GM21447 (cell line): ENCODE results near the gene ADCY1.
"Not testable (repeated sequence)": the region's sequence is repeated elsewhere in the genome, so short reads cannot be mapped to it uniquely, and the experiment has no call there.

Source experiments
- ATAC-seq: cut with Tn5 transposase; IDR thresholded peaks from one replicate; pipeline ENCODE4 v1.9.1; 2021; ENCODE audit not compliant: unreplicated experiment

Gene ADCY1

GRCh38 chr7:45726883-45727282 lies 152.7 kb downstream of the ADCY1 start:
- no peak for ATAC-seq

- ATAC-seq, result not testable (repeated sequence)
These were observed 157.7 kb downstream of the ADCY1 start for GRCh38 chr7:45731692-45732443.

DNA sequence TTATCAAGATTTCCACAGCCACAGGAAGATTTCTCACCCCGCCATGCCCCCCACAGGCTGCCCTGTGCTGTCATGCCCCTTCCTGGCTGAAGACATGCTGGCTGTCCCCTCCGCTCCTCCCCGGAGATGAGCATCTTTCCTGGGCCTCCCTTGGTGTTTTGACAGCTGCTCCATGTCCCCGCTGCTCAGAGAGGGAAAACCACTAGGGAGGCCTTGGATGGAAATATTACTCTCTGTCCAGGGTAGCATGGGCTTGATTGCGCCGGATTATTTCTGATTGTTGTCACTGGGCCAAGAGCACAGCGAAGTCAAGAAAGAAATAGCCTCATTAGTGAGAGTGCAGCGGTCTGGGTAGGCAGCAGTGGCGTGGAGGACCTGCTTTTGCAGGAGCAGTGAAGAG lies 164.8 kb downstream of the ADCY1 start:
- ATAC-seq, result not testable (repeated sequence)

- not testable (repeated sequence) for ATAC-seq
These were observed 166.4 kb downstream of the ADCY1 start for GRCh38 chr7:45740573-45740972.

GRCh38 chr7:45748976-45749375 lies 174.8 kb downstream of the ADCY1 start:
- not testable (repeated sequence) for ATAC-seq

GRCh38 chr7:45751352-45751751 lies 177.2 kb downstream of the ADCY1 start:
- ATAC-seq, result not testable (repeated sequence)

- not testable (repeated sequence) for ATAC-seq
These were observed 182.2 kb downstream of the ADCY1 start for GRCh38 chr7:45756333-45756732.

- ATAC-seq, result not testable (repeated sequence)
These were observed 182.6 kb downstream of the ADCY1 start for GRCh38 chr7:45756757-45757156.

GRCh38 chr7:45759464-45759863 lies 185.3 kb downstream of the ADCY1 start:
- ATAC-seq, result not testable (repeated sequence)

- ATAC-seq, result not testable (repeated sequence)
These were observed 187.5 kb downstream of the ADCY1 start for GRCh38 chr7:45761545-45762205.

- ATAC-seq, result not testable (repeated sequence)
These were observed 188.2 kb downstream of the ADCY1 start for GRCh38 chr7:45762225-45762994.

- ATAC-seq, result peak; percentile 100
These were observed 194.6 kb downstream of the ADCY1 start for GRCh38 chr7:45768516-45769394.

DNA sequence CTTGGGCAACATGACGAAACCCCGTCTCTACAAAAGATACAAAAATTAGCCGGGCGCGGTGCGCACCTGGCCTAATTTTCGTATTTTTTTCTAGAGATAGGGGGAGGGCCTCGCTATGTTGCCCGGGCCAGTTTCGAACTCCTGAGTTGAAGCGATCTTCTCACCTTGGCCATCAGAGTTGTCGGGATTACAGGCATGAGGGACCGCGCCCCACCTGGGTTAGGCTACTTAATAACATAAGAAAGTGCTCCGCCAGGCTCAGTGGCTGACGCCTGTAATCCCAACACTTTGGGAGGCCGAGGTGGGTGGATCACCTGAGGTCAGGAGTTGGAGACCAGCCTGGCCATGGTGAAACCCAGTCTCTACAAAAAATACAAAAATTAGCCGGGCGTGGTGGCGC lies 195.5 kb downstream of the ADCY1 start:
- ATAC-seq, result not testable (repeated sequence)
